ENCODE data around the gene TTLL6. TPM values are rescaled to one million over a fixed set of nuclear protein-coding genes. Genes with fewer than 3 reads are reported as not detected.
"Not testable (repeated sequence)": the region's sequence is repeated elsewhere in the genome, so short reads cannot be mapped to it uniquely, and the experiment has no call there.

Gene TTLL6
- total RNA-seq = 1 to 10 TPM in 3 of 8 experiments, under 1 TPM in 3, not detected in 2; 0.36 to 3.9 (median 1.1) TPM

DNA sequence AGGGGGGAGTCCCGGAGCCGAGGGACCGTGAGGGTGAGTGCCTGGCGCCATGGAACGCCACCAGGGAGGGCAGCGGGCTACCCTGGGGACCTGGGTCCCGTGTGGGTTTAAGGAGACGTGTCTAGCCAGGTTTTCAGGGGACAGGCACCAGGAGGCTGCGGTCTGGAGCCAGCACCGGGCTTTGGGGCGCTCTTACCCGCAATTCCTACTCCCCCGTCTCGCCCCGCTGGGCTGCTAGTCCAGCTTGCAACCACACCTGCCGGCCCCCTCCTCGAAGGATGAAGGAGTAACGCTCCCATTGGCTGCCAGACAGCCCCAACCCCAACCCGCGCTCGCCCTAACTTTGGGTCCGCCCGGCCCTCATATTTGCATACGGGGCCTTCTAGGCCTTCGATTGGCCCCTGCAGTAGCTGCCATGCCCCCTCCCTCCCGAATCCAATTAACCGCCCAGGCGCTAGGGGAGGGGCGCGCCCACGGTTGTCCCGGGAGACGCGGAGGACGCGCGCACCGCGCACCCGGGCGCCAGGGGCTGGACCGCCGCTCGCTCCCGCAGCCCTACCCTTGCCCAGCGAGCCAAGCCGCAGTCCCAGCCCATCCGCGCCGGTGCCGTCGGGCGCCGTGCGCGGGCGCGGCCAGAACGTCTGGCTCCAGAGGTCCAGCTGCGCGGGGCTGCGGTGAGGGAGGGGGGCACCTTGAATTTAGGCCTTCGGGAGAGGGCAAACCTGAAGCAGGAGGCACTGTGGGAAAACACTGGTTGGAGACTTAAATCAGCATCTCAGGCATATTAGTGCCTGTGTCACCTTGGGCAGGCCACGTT is at the start of gene TTLL6:
Gene TTLL6, minus strand, starts transcription at position 456 of the 817 bp plus-strand sequence. Its CDS starts 157 bp downstream, at position 299.
- 0 to 60% (median 0%) methylated on average over 1 to 7 of the region's 64 CpGs; no CpG with 5 or more reads in 5 of the 10 experiments for WGBS, 10 experiments
- Histone ChIP-seq H3K4me1 (replicated peaks in 1 of 2) (peaks cover 20 to 21% of the 10 kb centered on the region in 2 donors), H3K27ac (peak within 1 kb of the TSS; percentile 65 to 76), H3K4me3 (peak within 1 kb of the TSS; percentile 24 to 44 (median 36))
- in situ Hi-C loops (cut with MboI; ENCODE audit: low pct_unique_long_range_greater_than_20kb in 2 of 9, low sequenced_read_pairs in 9 of 9, unreplicated experiment in 9 of 9) = loop anchor here in 1 of 9 experiments (10.0 to 25.0 kb wide), 2 partner anchors 58 to 220 kb away; no protein-coding TSS in a partner anchor
- peak; percentile 70 to 98 (median 83) for ATAC-seq (replicated peaks in 6 of 8)

GRCh38 chr17:48860456-48860855 is 43.4 kb upstream of the TTLL6 start:
- in situ Hi-C loops (cut with MboI; ENCODE audit: low pct_unique_long_range_greater_than_20kb in 2 of 9, low sequenced_read_pairs in 9 of 9, unreplicated experiment in 9 of 9) = no loop called here
- peak in 1 of 8 experiments; percentile 49 for ATAC-seq (replicated peaks in 6 of 8)
- no peak overlapping the region for H3K4me3 ChIP-seq
- 71 to 100% (median 100%) methylated on average over 1 to 4 of the region's 4 CpGs; no CpG with 5 or more reads in 2 of the 10 experiments for WGBS, 10 experiments
- no peaks in the 10 kb centered on the region for H3K4me1 ChIP-seq (replicated peaks in 1 of 2)
- H3K27ac ChIP-seq = no peak overlapping the region

- WGBS, 10 experiments = 80 to 100% (median 95%) methylated on average over 1 to 3 of the region's 3 CpGs
- in situ Hi-C loops (cut with MboI; ENCODE audit: low pct_unique_long_range_greater_than_20kb in 2 of 9, low sequenced_read_pairs in 9 of 9, unreplicated experiment in 9 of 9) = no loop called here
Measured at GRCh38 chr17:48860034-48860433, 43.0 kb upstream of the TTLL6 start.

DNA sequence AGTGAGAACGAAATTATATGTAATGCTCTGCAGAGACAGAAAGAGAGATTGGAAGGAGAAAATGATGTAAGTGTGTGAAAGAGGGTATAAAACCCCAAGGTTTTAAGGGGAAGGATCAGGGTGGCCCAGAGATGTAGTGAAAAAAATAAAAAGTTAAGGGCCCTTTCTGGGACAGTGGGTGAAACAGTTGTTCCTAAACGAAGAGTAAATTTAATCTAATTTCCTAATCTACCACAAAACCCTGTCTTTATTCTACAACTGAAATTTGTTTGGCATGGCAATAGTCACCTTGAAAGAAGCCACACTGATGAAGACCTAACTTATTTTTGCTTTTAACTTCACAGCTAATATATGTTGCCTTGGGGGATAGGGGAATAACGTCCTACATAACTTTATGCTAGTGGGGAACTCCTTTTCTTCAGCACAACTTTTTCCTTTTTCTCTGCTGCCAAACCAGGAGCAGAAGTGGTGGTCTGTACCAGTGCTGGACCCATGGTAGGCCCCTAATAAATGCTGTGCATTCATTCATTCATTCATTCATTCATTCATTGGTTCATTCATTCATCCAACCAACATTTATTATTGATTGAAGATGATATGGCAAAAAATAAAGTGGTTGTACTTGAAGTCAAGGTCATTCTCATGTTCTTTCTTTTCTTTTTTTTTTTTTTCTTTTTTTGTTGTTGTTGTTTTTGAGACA is 39.2 kb upstream of the TTLL6 start:
- in situ Hi-C loops (cut with MboI; ENCODE audit: low pct_unique_long_range_greater_than_20kb in 2 of 9, low sequenced_read_pairs in 9 of 9, unreplicated experiment in 9 of 9) = no loop called here
- no peak for ATAC-seq (replicated peaks in 6 of 8)
- WGBS, 10 experiments = 54 to 95% (median 82%) methylated on average over 1 to 3 of the region's 3 CpGs
- Histone ChIP-seq H3K27ac (no peak overlapping the region), H3K4me1 (replicated peaks in 1 of 2) (no peaks in the 10 kb centered on the region), H3K4me3 (no peak overlapping the region)

More at GRCh38 chr17:48860034-48860433, 43.0 kb upstream of the TTLL6 start:
- no peaks in the 10 kb centered on the region for H3K4me1 ChIP-seq (replicated peaks in 1 of 2)
- no peak for ATAC-seq (replicated peaks in 6 of 8)
- H3K27ac ChIP-seq = no peak overlapping the region
- no peak overlapping the region for H3K4me3 ChIP-seq

DNA sequence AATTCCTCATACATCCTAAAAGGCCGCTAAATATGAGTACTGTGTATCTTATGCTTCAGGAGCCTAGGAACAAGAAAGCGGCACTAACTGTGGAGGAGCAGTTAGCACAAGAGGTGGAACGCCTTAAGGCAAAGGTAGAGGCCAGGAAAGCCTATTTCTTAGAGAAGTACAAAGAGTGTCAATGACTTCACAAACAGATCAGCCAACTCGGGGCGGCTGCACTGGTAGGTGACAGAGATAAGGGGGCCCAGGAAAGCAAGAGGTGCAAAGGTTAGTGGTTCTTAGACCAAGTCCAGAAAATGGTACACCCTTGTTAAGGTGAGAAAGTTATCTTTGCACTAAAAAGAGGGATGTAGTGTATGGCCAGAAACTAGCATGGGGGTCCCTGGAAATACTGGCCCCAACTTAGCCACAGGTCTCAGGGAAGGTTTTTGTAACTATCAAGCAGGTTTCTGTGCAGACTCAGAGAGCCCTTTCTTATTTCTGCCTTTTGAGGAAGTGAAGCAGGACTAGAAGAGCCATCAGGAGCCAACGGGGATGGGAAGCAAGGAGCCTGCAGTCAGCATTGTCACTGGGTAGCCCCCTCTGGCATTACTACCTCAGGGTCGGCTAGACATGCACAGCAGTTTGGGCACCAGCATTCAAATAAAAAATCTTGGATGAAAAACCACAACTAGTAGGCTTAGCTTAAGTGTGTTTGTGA is 37.9 kb upstream of the TTLL6 start:
- WGBS, 10 experiments = 67 to 100% (median 92%) methylated on average over 1 to 7 of the region's 7 CpGs
- in situ Hi-C loops (cut with MboI; ENCODE audit: low pct_unique_long_range_greater_than_20kb in 2 of 9, low sequenced_read_pairs in 9 of 9, unreplicated experiment in 9 of 9) = no loop called here
- H3K4me1 ChIP-seq (replicated peaks in 1 of 2) = no peaks in the 10 kb centered on the region
- no peak for ATAC-seq (replicated peaks in 6 of 8)
- no peak overlapping the region for H3K4me3 ChIP-seq
- H3K27ac ChIP-seq = no peak overlapping the region

DNA sequence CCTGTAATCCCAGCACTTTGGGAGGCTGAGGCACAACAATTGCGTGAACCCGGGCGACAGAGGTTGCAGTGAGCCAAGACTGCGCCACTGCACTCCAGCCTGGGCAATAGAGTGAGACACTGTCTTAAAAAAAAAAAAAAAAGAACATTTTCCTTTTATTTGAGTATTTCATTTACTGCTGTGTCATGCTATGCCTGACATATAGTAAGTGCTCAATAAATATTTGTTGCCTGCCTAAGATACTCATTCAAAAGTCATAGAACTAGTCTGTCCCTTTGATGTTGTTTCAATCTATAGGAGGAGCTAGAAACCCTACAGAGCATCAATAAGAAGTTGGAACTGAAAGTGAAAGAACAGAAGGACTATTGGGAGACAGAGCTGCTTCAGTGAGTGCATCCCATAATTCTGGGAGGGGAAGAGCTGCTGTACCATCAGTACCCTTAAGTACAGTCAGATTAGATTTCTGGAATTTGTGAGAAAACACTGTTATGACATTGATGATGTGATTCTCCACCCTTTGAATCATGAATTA is 33.8 kb upstream of the TTLL6 start:
- Histone ChIP-seq H3K4me1 (replicated peaks in 1 of 2) (no peaks in the 10 kb centered on the region), H3K27ac (no peak overlapping the region), H3K4me3 (no peak overlapping the region)
- ATAC-seq (replicated peaks in 6 of 8) = no peak
- in situ Hi-C loops (cut with MboI; ENCODE audit: low pct_unique_long_range_greater_than_20kb in 2 of 9, low sequenced_read_pairs in 9 of 9, unreplicated experiment in 9 of 9) = no loop called here
- WGBS, 10 experiments = 94 to 100% (median 100%) methylated on average over 2 to 4 of the region's 4 CpGs; no CpG with 5 or more reads in 4 of the 10 experiments

GRCh38 chr17:48843187-48843900 is 26.3 kb upstream of the TTLL6 start:
- ATAC-seq (replicated peaks in 6 of 8) = no peak
- no peak overlapping the region for H3K4me3 ChIP-seq
- in situ Hi-C loops (cut with MboI; ENCODE audit: low pct_unique_long_range_greater_than_20kb in 2 of 9, low sequenced_read_pairs in 9 of 9, unreplicated experiment in 9 of 9) = no loop called here
- no peak overlapping the region for H3K27ac ChIP-seq
- H3K4me1 ChIP-seq (replicated peaks in 1 of 2) = no peaks in the 10 kb centered on the region
- 40 to 94% (median 74%) methylated on average over 1 to 5 of the region's 6 CpGs for WGBS, 10 experiments

GRCh38 chr17:48842746-48843145 is 25.7 kb upstream of the TTLL6 start:
- H3K4me3 ChIP-seq = no peak overlapping the region
- no peaks in the 10 kb centered on the region for H3K4me1 ChIP-seq (replicated peaks in 1 of 2)
- ATAC-seq (replicated peaks in 6 of 8) = no peak
- peak overlapping the region in 1 of 2 donors; percentile 30 for H3K27ac ChIP-seq
- in situ Hi-C loops (cut with MboI; ENCODE audit: low pct_unique_long_range_greater_than_20kb in 2 of 9, low sequenced_read_pairs in 9 of 9, unreplicated experiment in 9 of 9) = no loop called here
- WGBS, 10 experiments = 43 to 100% (median 96%) methylated on average over 1 to 3 of the region's 3 CpGs; no CpG with 5 or more reads in 2 of the 10 experiments

- peak in 2 of 8 experiments; percentile 71 to 79 for ATAC-seq (replicated peaks in 6 of 8)
- Histone ChIP-seq H3K4me3 (no peak overlapping the region), H3K4me1 (replicated peaks in 1 of 2) (no peaks in the 10 kb centered on the region), H3K27ac (no peak overlapping the region)
- in situ Hi-C loops (cut with MboI; ENCODE audit: low pct_unique_long_range_greater_than_20kb in 2 of 9, low sequenced_read_pairs in 9 of 9, unreplicated experiment in 9 of 9) = no loop called here
- WGBS, 10 experiments = 19 to 100% (median 80%) methylated on average over 1 to 3 of the region's 3 CpGs; no CpG with 5 or more reads in 1 of the 10 experiments
Measured at GRCh38 chr17:48841395-48841831, 24.4 kb upstream of the TTLL6 start.

DNA sequence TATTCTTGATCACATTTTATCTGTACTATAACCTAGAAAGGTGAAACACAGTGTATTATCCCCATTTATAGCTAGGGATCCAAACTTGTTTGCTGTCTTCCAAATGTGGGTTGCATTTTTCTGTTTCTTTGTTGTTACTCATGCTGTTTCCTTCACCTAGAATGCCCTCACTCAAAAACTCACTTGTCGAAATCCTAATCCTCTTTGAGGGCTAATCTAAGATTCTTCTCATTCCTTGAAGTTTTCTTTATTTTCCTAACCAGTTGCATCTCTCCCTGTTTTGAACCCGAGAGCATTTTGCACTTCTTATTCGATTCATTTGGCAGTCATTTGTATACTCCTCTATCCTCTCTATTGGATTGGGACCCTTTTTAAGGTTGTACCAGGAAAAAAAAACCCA is 23.4 kb upstream of the TTLL6 start:
- no peak overlapping the region for H3K27ac ChIP-seq
- ATAC-seq (replicated peaks in 6 of 8) = no peak

GRCh38 chr17:48837458-48837857 is 20.4 kb upstream of the TTLL6 start:
- in situ Hi-C loops (cut with MboI; ENCODE audit: low pct_unique_long_range_greater_than_20kb in 2 of 9, low sequenced_read_pairs in 9 of 9, unreplicated experiment in 9 of 9); ATAC-seq (replicated peaks in 6 of 8); H3K27ac ChIP-seq; H3K4me1 ChIP-seq (replicated peaks in 1 of 2); H3K4me3 ChIP-seq: not testable (repeated sequence)
- WGBS, 10 experiments = 86 to 100% (median 100%) methylated on average over 1 to 4 of the region's 4 CpGs; no CpG with 5 or more reads in 3 of the 10 experiments

More for the DNA sequence above, 23.4 kb upstream of the TTLL6 start:
- WGBS, 10 experiments = 0 to 89% (median 69%) methylated on average over 2 to 3 of the region's 3 CpGs; no CpG with 5 or more reads in 1 of the 10 experiments
- in situ Hi-C loops (cut with MboI; ENCODE audit: low pct_unique_long_range_greater_than_20kb in 2 of 9, low sequenced_read_pairs in 9 of 9, unreplicated experiment in 9 of 9) = no loop called here
- H3K4me1 ChIP-seq (replicated peaks in 1 of 2) = no peaks in the 10 kb centered on the region
- H3K4me3 ChIP-seq = no peak overlapping the region

GRCh38 chr17:48835971-48836370 is 18.9 kb upstream of the TTLL6 start:
- in situ Hi-C loops (cut with MboI; ENCODE audit: low pct_unique_long_range_greater_than_20kb in 2 of 9, low sequenced_read_pairs in 9 of 9, unreplicated experiment in 9 of 9) = no loop called here
- Histone ChIP-seq H3K4me3 (no peak overlapping the region), H3K4me1 (replicated peaks in 1 of 2) (peaks cover 5 to 10% of the 10 kb centered on the region in 2 donors), H3K27ac (no peak overlapping the region)
- 69 to 100% methylated on average over 2 of the region's 2 CpGs; no CpG with 5 or more reads in 8 of the 10 experiments for WGBS, 10 experiments
- ATAC-seq (replicated peaks in 6 of 8) = no peak

Measured in motor neuron (in vitro differentiated cells).